ENCODE measurements around the gene MEX3D.

MEX3D gene

GRCh38 chr19:1556390-1557070 is 11.6 kb downstream of the MEX3D start:
- Histone ChIP-seq H3K9ac (ENCODE audit: low read length) (no peak overlapping the region), H3K4me3 (ENCODE audit: low read depth, low read length, poor library complexity, severe bottlenecking) (no peak overlapping the region), H3K9me3 (ENCODE audit: low read length) (no peaks in the 10 kb centered on the region), H2AFZ (ENCODE audit: low read length) (no peak overlapping the region), H3K4me2 (ENCODE audit: low read length) (no peak overlapping the region), H4K20me1 (ENCODE audit: insufficient read depth, low read length) (no peaks in the 10 kb centered on the region), H3K4me1 (ENCODE audit: insufficient read depth, low read length, severe bottlenecking) (peaks cover 6% of the 10 kb centered on the region), H3F3A (ENCODE audit: insufficient read depth, low read length) (no peaks in the 10 kb centered on the region), H3K27ac (ENCODE audit: low read depth, low read length, poor library complexity, severe bottlenecking) (no peak overlapping the region), H3K9me2 (ENCODE audit: low read depth, low read length) (no peaks in the 10 kb centered on the region), H3K27me3 (ENCODE audit: insufficient read depth, low read length) (no peaks in the 10 kb centered on the region), H3K79me2 (ENCODE audit: insufficient read depth, low read length) (no peaks in the 10 kb centered on the region), H3K36me3 (ENCODE audit: insufficient read depth, low read length) (no peaks in the 10 kb centered on the region; the same call in 1 of the 2 replicates)
- TF ChIP-seq EZH2 (IDR thresholded peaks at IDR 0.05; ENCODE audit: borderline replicate concordance, low read length): no peak
- no peak for TF ChIP-seq CTCF (IDR thresholded peaks at IDR 0.05; ENCODE audit: low read length)

DNA sequence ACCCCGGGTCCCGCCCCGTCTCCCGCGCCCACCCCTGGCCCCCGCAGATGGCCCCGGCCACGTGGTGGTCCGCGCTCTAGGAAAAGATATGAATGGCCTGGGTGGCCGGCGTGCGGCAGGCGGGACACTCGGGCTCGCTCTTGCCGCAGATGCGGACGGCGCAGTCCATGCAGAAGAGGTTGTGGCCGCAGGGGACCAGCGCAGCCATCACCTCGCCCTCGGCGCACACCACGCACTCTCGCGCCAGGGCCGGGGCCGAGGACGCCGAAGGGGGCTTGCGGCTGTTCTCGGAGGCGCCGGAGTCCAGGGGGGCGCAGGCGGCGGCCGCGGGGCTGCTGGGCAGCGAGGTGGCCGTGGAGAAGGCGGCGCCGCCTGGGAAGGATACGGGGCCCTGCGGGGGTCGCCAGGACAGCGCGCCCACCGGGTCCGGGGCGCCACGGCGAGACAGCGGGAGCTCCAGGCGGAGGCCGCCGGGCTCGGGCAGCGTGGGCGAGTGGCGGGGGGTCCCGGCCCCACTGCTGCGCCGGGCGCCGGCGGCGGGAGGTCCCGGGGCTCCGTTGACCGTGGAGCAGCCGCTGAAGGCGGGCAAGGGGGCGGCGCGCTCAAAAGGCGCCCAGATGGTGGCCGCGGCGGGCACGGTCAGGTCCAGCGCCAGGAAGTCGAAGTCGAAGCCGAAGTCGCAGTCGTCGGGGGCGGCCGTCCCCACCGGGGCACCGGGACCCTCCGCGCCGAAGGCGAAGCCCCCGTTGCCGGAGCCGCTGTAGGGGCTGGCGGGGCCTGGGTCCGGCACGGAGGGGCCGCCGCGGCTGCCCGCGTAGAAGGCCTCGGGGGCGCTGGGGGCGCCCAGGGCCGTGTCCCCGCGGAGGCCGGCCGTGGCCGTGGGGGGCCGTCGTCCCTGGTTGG is 12.4 kb downstream of the MEX3D start:
- TF ChIP-seq EZH2 (IDR thresholded peaks at IDR 0.05; ENCODE audit: borderline replicate concordance, low read length) (no peak), CTCF (IDR thresholded peaks at IDR 0.05; ENCODE audit: low read length) (no peak)
- H3K9me2 ChIP-seq (ENCODE audit: low read depth, low read length): no peaks in the 10 kb centered on the region
- H3F3A ChIP-seq (ENCODE audit: insufficient read depth, low read length): no peaks in the 10 kb centered on the region
- H4K20me1 ChIP-seq (ENCODE audit: insufficient read depth, low read length): no peaks in the 10 kb centered on the region
- peaks cover 6% of the 10 kb centered on the region for H3K4me1 ChIP-seq (ENCODE audit: insufficient read depth, low read length, severe bottlenecking)
- H3K27ac ChIP-seq (ENCODE audit: low read depth, low read length, poor library complexity, severe bottlenecking): no peak overlapping the region
- no peak overlapping the region for H2AFZ ChIP-seq (ENCODE audit: low read length)
- no peaks in the 10 kb centered on the region; the same call in 1 of the 2 replicates for H3K36me3 ChIP-seq (ENCODE audit: insufficient read depth, low read length)
- no peaks in the 10 kb centered on the region for H3K79me2 ChIP-seq (ENCODE audit: insufficient read depth, low read length)
- no peak overlapping the region for H3K4me2 ChIP-seq (ENCODE audit: low read length)
- no peak overlapping the region for H3K9ac ChIP-seq (ENCODE audit: low read length)
- H3K27me3 ChIP-seq (ENCODE audit: insufficient read depth, low read length): no peaks in the 10 kb centered on the region
- H3K9me3 ChIP-seq (ENCODE audit: low read length): no peaks in the 10 kb centered on the region
- no peak overlapping the region for H3K4me3 ChIP-seq (ENCODE audit: low read depth, low read length, poor library complexity, severe bottlenecking)

DNA sequence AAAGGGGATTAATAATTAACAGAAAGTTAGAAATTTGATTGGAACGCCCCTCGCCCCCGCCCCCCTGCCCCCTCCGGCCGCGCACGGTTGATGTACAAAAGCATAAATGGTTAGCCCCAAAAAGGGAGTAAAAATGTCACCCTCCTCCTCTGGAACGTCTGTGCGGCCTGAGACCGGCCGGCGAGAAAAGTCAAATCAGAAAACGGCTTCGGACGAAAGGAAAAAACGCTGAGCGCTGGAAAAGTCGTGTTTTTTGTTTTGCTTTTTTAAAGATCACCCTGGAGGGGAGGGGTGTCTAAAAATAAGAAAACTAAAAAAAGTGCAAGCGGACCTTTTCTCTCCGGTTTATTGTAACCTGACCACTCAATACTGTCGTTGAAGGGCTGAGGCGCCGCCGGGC is 13.2 kb downstream of the MEX3D start:
- Histone ChIP-seq H3K36me3 (ENCODE audit: insufficient read depth, low read length) (no peaks in the 10 kb centered on the region; the same call in 1 of the 2 replicates), H3F3A (ENCODE audit: insufficient read depth, low read length) (no peaks in the 10 kb centered on the region), H3K4me2 (ENCODE audit: low read length) (no peak overlapping the region), H3K79me2 (ENCODE audit: insufficient read depth, low read length) (no peaks in the 10 kb centered on the region), H3K9me3 (ENCODE audit: low read length) (no peaks in the 10 kb centered on the region), H3K4me3 (ENCODE audit: low read depth, low read length, poor library complexity, severe bottlenecking) (no peak overlapping the region), H3K27ac (ENCODE audit: low read depth, low read length, poor library complexity, severe bottlenecking) (no peak overlapping the region), H3K27me3 (ENCODE audit: insufficient read depth, low read length) (no peaks in the 10 kb centered on the region), H3K9ac (ENCODE audit: low read length) (no peak overlapping the region), H3K9me2 (ENCODE audit: low read depth, low read length) (no peaks in the 10 kb centered on the region), H3K4me1 (ENCODE audit: insufficient read depth, low read length, severe bottlenecking) (peaks cover 6% of the 10 kb centered on the region), H2AFZ (ENCODE audit: low read length) (no peak overlapping the region), H4K20me1 (ENCODE audit: insufficient read depth, low read length) (no peaks in the 10 kb centered on the region)
- TF ChIP-seq CTCF (IDR thresholded peaks at IDR 0.05; ENCODE audit: low read length) (no peak), EZH2 (IDR thresholded peaks at IDR 0.05; ENCODE audit: borderline replicate concordance, low read length) (no peak)

All from OCI-LY1 (cell line).